GM18951 (cell line): ENCODE results near the gene RAPGEF3.
A peak's percentile ranks its signal among the peaks of the same experiment; 100 is the strongest.

Experiments used
- POLR2A ChIP-seq: IDR thresholded peaks from 4 replicates; pipeline ENCODE4 v1.6.1; 2011; ENCODE audit warnings: mild to moderate bottlenecking; ENCODE audit not compliant: insufficient read length, insufficient read depth; ENCODE audit errors: extremely low read depth
- in situ Hi-C: fragments of 300-500 bp; cut with MboI; formaldehyde crosslinking; loops from one replicate; pipeline ENCODE4 v1.12.0; 2022; ENCODE audit warnings: low sequenced_read_pairs, mixed read lengths, inconsistent platforms; ENCODE audit not compliant: unreplicated experiment

RAPGEF3 gene

GRCh38 chr12:47776471-47777143, 17.9 kb upstream of the RAPGEF3 start:
- in situ Hi-C loops: loop anchor here (5.0 kb wide), 1 partner anchor 64 kb away; no protein-coding TSS in a partner anchor
- TF ChIP-seq POLR2A: no peak

- in situ Hi-C loops: loop anchor here (5.0 kb wide), 1 partner anchor 63 kb away; no protein-coding TSS in a partner anchor
- no peak for TF ChIP-seq POLR2A
Observed at GRCh38 chr12:47775100-47775911, 16.6 kb upstream of the RAPGEF3 start.

- in situ Hi-C loops: loop anchor here (5.0 kb wide), 1 partner anchor 62 kb away; no protein-coding TSS in a partner anchor
- no peak for TF ChIP-seq POLR2A
Observed at GRCh38 chr12:47774663-47775062, 16.0 kb upstream of the RAPGEF3 start.

- TF ChIP-seq POLR2A: no peak
- in situ Hi-C loops: no loop called here
Observed at GRCh38 chr12:47773858-47774580, 15.3 kb upstream of the RAPGEF3 start.

GRCh38 chr12:47773062-47773857, 14.6 kb upstream of the RAPGEF3 start, which contains the start of gene SLC48A1:
Gene SLC48A1 (plus strand): TSS chr12:47773238. CDS start chr12:47773305, 67 bp downstream.
- in situ Hi-C loops: no loop called here
- peak; percentile 58 for TF ChIP-seq POLR2A

GRCh38 chr12:47772738-47773061, 14.0 kb upstream of the RAPGEF3 start:
- TF ChIP-seq POLR2A: no peak
- in situ Hi-C loops: no loop called here

GRCh38 chr12:47772094-47772660, 13.5 kb upstream of the RAPGEF3 start:
- in situ Hi-C loops: no loop called here
- no peak for TF ChIP-seq POLR2A

- in situ Hi-C loops: no loop called here
- no peak for TF ChIP-seq POLR2A
Observed at GRCh38 chr12:47771304-47771703, 12.6 kb upstream of the RAPGEF3 start.

GRCh38 chr12:47770086-47770726, 11.5 kb upstream of the RAPGEF3 start:
- TF ChIP-seq POLR2A: no peak
- in situ Hi-C loops: no loop called here

GRCh38 chr12:47769234-47770085, 10.8 kb upstream of the RAPGEF3 start:
- in situ Hi-C loops: no loop called here
- no peak for TF ChIP-seq POLR2A

- in situ Hi-C loops: no loop called here
- no peak for TF ChIP-seq POLR2A
Observed at GRCh38 chr12:47768323-47768811, 9.7 kb upstream of the RAPGEF3 start.
